HG03066 (cell line): Measurements from ENCODE around the gene PODN.

Experiments
- ATAC-seq: cut with Tn5 transposase; IDR thresholded peaks from one replicate; pipeline ENCODE4 v1.9.1; 2021; ENCODE audit warnings: low read depth; ENCODE audit not compliant: unreplicated experiment

Gene PODN

GRCh38 chr1:53111693-53112092 lies 49.7 kb downstream of the PODN start:
- no peak for ATAC-seq

- no peak for ATAC-seq
Measured at GRCh38 chr1:53112271-53112774, 50.3 kb downstream of the PODN start.

- no peak for ATAC-seq
Measured at GRCh38 chr1:53112861-53113260, 50.8 kb downstream of the PODN start.

- no peak for ATAC-seq
Measured at GRCh38 chr1:53114090-53114489, 52.1 kb downstream of the PODN start.

- no peak for ATAC-seq
Measured at GRCh38 chr1:53114581-53115400, 52.8 kb downstream of the PODN start.

GRCh38 chr1:53115403-53116306 lies 53.6 kb downstream of the PODN start:
- no peak for ATAC-seq

GRCh38 chr1:53116307-53116810 lies 54.3 kb downstream of the PODN start:
- no peak for ATAC-seq

- ATAC-seq: no peak
Measured at GRCh38 chr1:53116933-53117600, 55.1 kb downstream of the PODN start.

GRCh38 chr1:53117836-53118235 lies 55.8 kb downstream of the PODN start:
- no peak for ATAC-seq

- no peak for ATAC-seq
Measured at GRCh38 chr1:53120659-53121058, 58.6 kb downstream of the PODN start.

- no peak for ATAC-seq
Measured at GRCh38 chr1:53121319-53122172, 59.5 kb downstream of the PODN start.

GRCh38 chr1:53122201-53122885 lies 60.3 kb downstream of the PODN start:
- no peak for ATAC-seq

- ATAC-seq: no peak
Measured at GRCh38 chr1:53122961-53123413, 61.0 kb downstream of the PODN start.

GRCh38 chr1:53123453-53124140 lies 61.6 kb downstream of the PODN start:
- ATAC-seq: no peak

GRCh38 chr1:53125122-53125521 lies 63.1 kb downstream of the PODN start:
- no peak for ATAC-seq

GRCh38 chr1:53125623-53126360 lies 63.8 kb downstream of the PODN start:
- ATAC-seq: no peak

GRCh38 chr1:53126495-53126894 lies 64.5 kb downstream of the PODN start:
- no peak for ATAC-seq

GRCh38 chr1:53127546-53127945 lies 65.5 kb downstream of the PODN start:
- no peak for ATAC-seq
